Measurements from ENCODE around the gene TOMM20. TPM values are rescaled to one million over a fixed set of nuclear protein-coding genes. Genes with fewer than 3 reads are reported as not detected.

Gene TOMM20
- total RNA-seq, 2 donors from 2014 or later = 110 to 117 TPM

GRCh38 chr1:235124665-235125064, 4.0 kb downstream of the TOMM20 start:
- Mint-ChIP-seq H3K4me1 (peaks cover 27% of the 10 kb centered on the region), H3K27ac (peak overlapping the region; percentile 45), H3K4me3 (peak overlapping the region; percentile 58), H3K36me3 (ENCODE audit: low read depth) (peaks cover 94% of the 10 kb centered on the region), H3K27me3 (no peaks in the 10 kb centered on the region), H3K9me3 (no peaks in the 10 kb centered on the region)
- no peak for ATAC-seq (replicated peaks)

- Mint-ChIP-seq H3K27ac (peak overlapping the region; percentile 45), H3K4me3 (peak overlapping the region; percentile 58), H3K4me1 (peaks cover 27% of the 10 kb centered on the region), H3K27me3 (no peaks in the 10 kb centered on the region), H3K9me3 (no peaks in the 10 kb centered on the region), H3K36me3 (ENCODE audit: low read depth) (peaks cover 100% of the 10 kb centered on the region)
- no peak for ATAC-seq (replicated peaks)
Observed at GRCh38 chr1:235124111-235124510, 4.5 kb downstream of the TOMM20 start.

- no peaks in the 10 kb centered on the region for H3K27me3 Mint-ChIP-seq
- H3K4me1 Mint-ChIP-seq = peaks cover 27% of the 10 kb centered on the region
- peaks cover 100% of the 10 kb centered on the region for H3K36me3 Mint-ChIP-seq (ENCODE audit: low read depth)
- H3K27ac Mint-ChIP-seq = no peak overlapping the region
- no peak overlapping the region for H3K4me3 Mint-ChIP-seq
- no peaks in the 10 kb centered on the region for H3K9me3 Mint-ChIP-seq
- no peak for ATAC-seq (replicated peaks)
Observed at GRCh38 chr1:235122348-235122747, 6.3 kb downstream of the TOMM20 start.

- Mint-ChIP-seq H3K4me3 (no peak overlapping the region), H3K27ac (no peak overlapping the region), H3K9me3 (no peaks in the 10 kb centered on the region), H3K27me3 (no peaks in the 10 kb centered on the region), H3K36me3 (ENCODE audit: low read depth) (peaks cover 99% of the 10 kb centered on the region), H3K4me1 (no peaks in the 10 kb centered on the region)
- ATAC-seq (replicated peaks) = no peak
Observed at GRCh38 chr1:235113183-235113917, 15.3 kb downstream of the TOMM20 start.

GRCh38 chr1:235112297-235113182, 16.1 kb downstream of the TOMM20 start:
- H3K9me3 Mint-ChIP-seq = no peaks in the 10 kb centered on the region
- no peak for ATAC-seq (replicated peaks)
- no peak overlapping the region for H3K27ac Mint-ChIP-seq
- peaks cover 99% of the 10 kb centered on the region for H3K36me3 Mint-ChIP-seq (ENCODE audit: low read depth)
- H3K4me3 Mint-ChIP-seq = no peak overlapping the region
- no peaks in the 10 kb centered on the region for H3K4me1 Mint-ChIP-seq
- H3K27me3 Mint-ChIP-seq = no peaks in the 10 kb centered on the region

- Mint-ChIP-seq H3K27ac (no peak overlapping the region), H3K36me3 (ENCODE audit: low read depth) (peaks cover 96% of the 10 kb centered on the region), H3K4me1 (peaks cover 4% of the 10 kb centered on the region), H3K27me3 (no peaks in the 10 kb centered on the region), H3K4me3 (no peak overlapping the region), H3K9me3 (no peaks in the 10 kb centered on the region)
- no peak for ATAC-seq (replicated peaks)
Observed at GRCh38 chr1:235111107-235111506, 17.5 kb downstream of the TOMM20 start.

- Mint-ChIP-seq H3K4me1 (peaks cover 18% of the 10 kb centered on the region), H3K27ac (no peak overlapping the region), H3K9me3 (no peaks in the 10 kb centered on the region), H3K36me3 (ENCODE audit: low read depth) (peaks cover 74% of the 10 kb centered on the region), H3K27me3 (no peaks in the 10 kb centered on the region), H3K4me3 (no peak overlapping the region)
- no peak for ATAC-seq (replicated peaks)
Observed at GRCh38 chr1:235108876-235109275, 19.8 kb downstream of the TOMM20 start.

GRCh38 chr1:235108185-235108593, 20.4 kb downstream of the TOMM20 start:
- Mint-ChIP-seq H3K27me3 (no peaks in the 10 kb centered on the region), H3K4me3 (no peak overlapping the region), H3K4me1 (peaks cover 21% of the 10 kb centered on the region), H3K9me3 (no peaks in the 10 kb centered on the region), H3K27ac (no peak overlapping the region), H3K36me3 (ENCODE audit: low read depth) (peaks cover 67% of the 10 kb centered on the region)
- ATAC-seq (replicated peaks) = no peak

- Mint-ChIP-seq H3K9me3 (no peaks in the 10 kb centered on the region), H3K4me3 (no peak overlapping the region), H3K36me3 (ENCODE audit: low read depth) (peaks cover 61% of the 10 kb centered on the region), H3K4me1 (peaks cover 26% of the 10 kb centered on the region), H3K27me3 (no peaks in the 10 kb centered on the region), H3K27ac (peak overlapping the region; percentile 3)
- no peak for ATAC-seq (replicated peaks)
Observed at GRCh38 chr1:235107368-235108184, 21.1 kb downstream of the TOMM20 start.

GRCh38 chr1:235106457-235106856, 22.2 kb downstream of the TOMM20 start:
- Mint-ChIP-seq H3K4me1 (peaks cover 30% of the 10 kb centered on the region), H3K4me3 (peak overlapping the region; percentile 38), H3K27me3 (no peaks in the 10 kb centered on the region), H3K9me3 (no peaks in the 10 kb centered on the region), H3K27ac (no peak overlapping the region), H3K36me3 (ENCODE audit: low read depth) (peaks cover 50% of the 10 kb centered on the region)
- no peak for ATAC-seq (replicated peaks)

GRCh38 chr1:235105051-235106043, 23.3 kb downstream of the TOMM20 start:
- Mint-ChIP-seq H3K36me3 (ENCODE audit: low read depth) (peaks cover 39% of the 10 kb centered on the region), H3K9me3 (no peaks in the 10 kb centered on the region), H3K4me1 (peaks cover 30% of the 10 kb centered on the region), H3K27me3 (no peaks in the 10 kb centered on the region), H3K4me3 (peak overlapping the region; percentile 80), H3K27ac (peak overlapping the region; percentile 18)
- peak; percentile 87 for ATAC-seq (replicated peaks)

- Mint-ChIP-seq H3K4me3 (peak overlapping the region; percentile 19), H3K36me3 (ENCODE audit: low read depth) (peaks cover 15% of the 10 kb centered on the region), H3K9me3 (no peaks in the 10 kb centered on the region), H3K27me3 (no peaks in the 10 kb centered on the region), H3K27ac (no peak overlapping the region), H3K4me1 (peaks cover 30% of the 10 kb centered on the region)
- ATAC-seq (replicated peaks) = no peak
Observed at GRCh38 chr1:235102993-235103411, 25.6 kb downstream of the TOMM20 start.

- no peaks in the 10 kb centered on the region for H3K27me3 Mint-ChIP-seq
- no peak for ATAC-seq (replicated peaks)
- H3K9me3 Mint-ChIP-seq = no peaks in the 10 kb centered on the region
- no peak overlapping the region for H3K4me3 Mint-ChIP-seq
- no peak overlapping the region for H3K27ac Mint-ChIP-seq
- peaks cover 30% of the 10 kb centered on the region for H3K4me1 Mint-ChIP-seq
- H3K36me3 Mint-ChIP-seq (ENCODE audit: low read depth) = peaks cover 8% of the 10 kb centered on the region
Observed at GRCh38 chr1:235102259-235102582, 26.4 kb downstream of the TOMM20 start.

Data from activated T-helper 17 cell treated with anti-CD3 and anti-CD28 coated beads, Interleukin-2, amount 50 U/mL, for 72 hours (primary cell).